Lung (tissue), 12 donors: ENCODE results near the gene SPATA9. TPM values are rescaled to one million over a fixed set of nuclear protein-coding genes. Genes with fewer than 3 reads are reported as not detected.
A peak's percentile ranks its signal among the peaks of the same experiment; 100 is the strongest.

ENCODE experiments used
- ATAC-seq: fragments of 200-7000 bp; cut with Tn5 transposase; one replicate; pipeline ENCODE4 v1.9.1; 2020; ENCODE audit warnings: moderate number of reproducible peaks; ENCODE audit not compliant: insufficient read depth, low FRiP score
- DNase-seq, 3 donors: peaks; one replicate each; pipeline ENCODE4 v3.0.0-alpha.2; 2013 to 2017
- H3K27ac ChIP-seq, 2 donors: one replicate each; pipeline ENCODE4 v1.5.1; 2013; ENCODE audit warnings: mild to moderate bottlenecking in 2 of 2, moderate library complexity in 2 of 2, control low read depth in 1 of 2, inconsistent platforms in 1 of 2, low read depth in 1 of 2, low read length in 1 of 2
- H3K27me3 ChIP-seq, 3 donors: one replicate each; pipeline ENCODE4 v1.5.1; 2013; ENCODE audit warnings: low read length in 2 of 3; ENCODE audit not compliant: control insufficient read depth in 3 of 3, insufficient read depth in 3 of 3
- H3K36me3 ChIP-seq, 4 donors: one replicate each; pipeline ENCODE4 v1.5.1; 2013; ENCODE audit warnings: low read length in 4 of 4, mild to moderate bottlenecking in 1 of 4, moderate library complexity in 1 of 4; ENCODE audit not compliant: control insufficient read depth in 4 of 4, insufficient read depth in 4 of 4
- H3K4me1 ChIP-seq, 5 donors: one replicate each; pipeline ENCODE4 v1.5.1; 2013; ENCODE audit warnings: low read length in 5 of 5, mild to moderate bottlenecking in 2 of 5, moderate library complexity in 1 of 5; ENCODE audit not compliant: control insufficient read depth in 5 of 5, insufficient read depth in 5 of 5
- H3K4me3 ChIP-seq: one replicate; pipeline ENCODE4 v1.5.1; 2013; ENCODE audit warnings: mild to moderate bottlenecking, control low read depth, moderate library complexity
- H3K9ac ChIP-seq, 2 donors: one replicate each; pipeline ENCODE4 v1.5.1; 2013; ENCODE audit warnings: low read length in 2 of 2, control low read depth in 1 of 2; ENCODE audit not compliant: insufficient read depth in 1 of 2
- H3K9me3 ChIP-seq, 4 donors: one replicate each; pipeline ENCODE4 v1.5.1; 2013; ENCODE audit warnings: low read length in 3 of 4, mild to moderate bottlenecking in 1 of 4, moderate library complexity in 1 of 4; ENCODE audit not compliant: control insufficient read depth in 4 of 4, insufficient read depth in 3 of 4
- CTCF ChIP-seq: IDR thresholded peaks from 2 replicates; pipeline ENCODE4 v1.5.1; 2012; ENCODE audit warnings: mild to moderate bottlenecking; ENCODE audit errors: control extremely low read depth, extremely low read depth
- WGBS, 2 donors: extraction: QIAGEN DNeasy Blood & Tissue Kit; methylation state at CpG; one replicate each; pipeline ENCODE4 v1.1.7; 2013; 5-methylcytosine and 5-hydroxymethylcytosine counted together
- polyA plus RNA-seq, 2 donors: library from polyadenylated mRNA; stranded (reverse); fragments of 200-250 nt; gene quantifications; one replicate each; pipeline ENCODE4 v1.2.1, GENCODE V29; 2013
- total RNA-seq, 2 donors: library from RNA; depleted of rRNA in 1 of 2; stranded (reverse); fragments of >200 nt in 1 of 2; gene quantifications; one replicate each; pipeline ENCODE4 v1.2.1, GENCODE V29; 2014 to 2021
- donor health status: control.
- donor health status: control.
- donor health status: Bipolar disorder and iron deficiency.
- donor health status: healthy.
- donor health status: DM: yes; HTN: yes; CAD: no.

SPATA9 gene
- total and polyA plus RNA-seq, 4 donors = 0.31 to 0.77 (median 0.40) TPM; not detected in 1

GRCh38 chr5:95730011-95730700 is 47.4 kb upstream of the SPATA9 start:
- peak overlapping the region in 1 of 2 donors; percentile 47 for H3K27ac ChIP-seq
- H3K9me3 ChIP-seq = peaks cover 0 to 3% (median 0%) of the 10 kb centered on the region in 4 donors
- H3K4me1 ChIP-seq = peaks cover 2 to 84% (median 34%) of the 10 kb centered on the region in 5 donors
- no peak overlapping the region for H3K4me3 ChIP-seq
- peak overlapping the region; percentile 53 to 87 for H3K9ac ChIP-seq
- H3K36me3 ChIP-seq = no peaks in the 10 kb centered on the region
- ATAC-seq = no peak
- no peak for DNase-seq
- no peak for TF ChIP-seq CTCF
- no peaks in the 10 kb centered on the region for H3K27me3 ChIP-seq
- 32 to 43% methylated on average over 11 of the region's 11 CpGs for WGBS, 2 donors

- no peak for TF ChIP-seq CTCF
- 91 to 93% methylated on average over 8 of the region's 8 CpGs for WGBS, 2 donors
- Histone ChIP-seq H3K27me3 (no peaks in the 10 kb centered on the region), H3K9ac (no peak overlapping the region), H3K36me3 (no peaks in the 10 kb centered on the region), H3K27ac (no peak overlapping the region), H3K9me3 (peaks cover 0 to 3% (median 0%) of the 10 kb centered on the region in 4 donors), H3K4me3 (no peak overlapping the region), H3K4me1 (peaks cover 2 to 82% (median 30%) of the 10 kb centered on the region in 5 donors)
- ATAC-seq (no peak), DNase-seq (peak in 1 of 3 donors; percentile 14)
Measured at GRCh38 chr5:95729115-95730010, 46.6 kb upstream of the SPATA9 start.

- WGBS, 2 donors = 77 to 78% methylated on average over 3 of the region's 3 CpGs
- Histone ChIP-seq H3K27me3 (no peaks in the 10 kb centered on the region), H3K9ac (no peak overlapping the region), H3K4me3 (no peak overlapping the region), H3K36me3 (no peaks in the 10 kb centered on the region), H3K4me1 (peaks cover 2 to 76% (median 24%) of the 10 kb centered on the region in 5 donors), H3K9me3 (peaks cover 0 to 3% (median 0%) of the 10 kb centered on the region in 4 donors), H3K27ac (no peak overlapping the region)
- TF ChIP-seq CTCF = no peak
- peak in 1 of 3 donors; percentile 18 for DNase-seq
- no peak for ATAC-seq
Measured at GRCh38 chr5:95728494-95729114, 45.8 kb upstream of the SPATA9 start.
